SKM-1 (cell line): ENCODE results near the gene PMS1.
"Not testable (repeated sequence)": the region's sequence is repeated elsewhere in the genome, so short reads cannot be mapped to it uniquely, and the experiment has no call there.

ENCODE experiments used
- DNase-seq: peaks from one replicate; lab custom pipeline; 2025; ENCODE audit not compliant: unreplicated experiment; lab: John Stamatoyannopoulos, UW

The PMS1 gene

DNA sequence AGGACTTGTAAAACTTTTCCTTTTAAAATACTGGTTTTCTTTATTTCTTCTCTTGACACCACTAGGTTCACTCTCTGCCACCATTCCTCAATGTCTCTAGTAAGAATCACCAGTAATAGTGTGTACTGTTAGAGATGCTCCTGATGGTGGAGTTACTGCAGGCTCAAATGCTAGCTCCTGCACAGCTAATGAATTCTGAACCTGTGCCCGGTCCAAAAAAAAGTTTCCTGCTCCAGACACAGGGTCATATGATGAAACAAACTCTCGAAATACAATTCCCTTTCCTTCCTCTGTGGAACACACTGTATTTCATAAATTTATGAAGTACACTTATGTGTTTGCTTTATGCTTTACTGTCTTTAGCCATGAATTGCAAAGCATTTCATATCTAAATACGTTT is 19.2 kb downstream of the PMS1 start:
- DNase-seq, result no peak

- no peak for DNase-seq
Measured at GRCh38 chr2:189818249-189819038, 34.2 kb downstream of the PMS1 start.

DNA sequence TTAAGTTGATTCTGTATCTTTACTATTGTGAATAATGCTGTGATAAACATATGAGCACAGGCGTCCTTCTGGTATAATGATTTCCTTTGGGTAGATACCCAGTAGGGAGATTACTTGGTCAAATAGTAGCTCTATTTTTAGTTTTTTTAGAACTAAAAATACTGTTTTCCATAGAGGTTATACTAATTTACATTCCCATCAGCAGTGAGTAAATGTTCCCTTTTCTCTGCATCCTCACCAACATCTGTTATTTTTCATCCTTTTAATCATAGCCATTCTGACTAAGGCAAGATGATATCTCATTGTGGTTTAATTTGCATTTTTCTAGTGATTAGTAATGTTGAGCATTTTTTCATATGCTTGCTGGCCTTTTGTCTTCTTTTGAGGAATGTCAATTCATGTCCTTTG is 35.1 kb downstream of the PMS1 start:
- DNase-seq, result no peak

DNA sequence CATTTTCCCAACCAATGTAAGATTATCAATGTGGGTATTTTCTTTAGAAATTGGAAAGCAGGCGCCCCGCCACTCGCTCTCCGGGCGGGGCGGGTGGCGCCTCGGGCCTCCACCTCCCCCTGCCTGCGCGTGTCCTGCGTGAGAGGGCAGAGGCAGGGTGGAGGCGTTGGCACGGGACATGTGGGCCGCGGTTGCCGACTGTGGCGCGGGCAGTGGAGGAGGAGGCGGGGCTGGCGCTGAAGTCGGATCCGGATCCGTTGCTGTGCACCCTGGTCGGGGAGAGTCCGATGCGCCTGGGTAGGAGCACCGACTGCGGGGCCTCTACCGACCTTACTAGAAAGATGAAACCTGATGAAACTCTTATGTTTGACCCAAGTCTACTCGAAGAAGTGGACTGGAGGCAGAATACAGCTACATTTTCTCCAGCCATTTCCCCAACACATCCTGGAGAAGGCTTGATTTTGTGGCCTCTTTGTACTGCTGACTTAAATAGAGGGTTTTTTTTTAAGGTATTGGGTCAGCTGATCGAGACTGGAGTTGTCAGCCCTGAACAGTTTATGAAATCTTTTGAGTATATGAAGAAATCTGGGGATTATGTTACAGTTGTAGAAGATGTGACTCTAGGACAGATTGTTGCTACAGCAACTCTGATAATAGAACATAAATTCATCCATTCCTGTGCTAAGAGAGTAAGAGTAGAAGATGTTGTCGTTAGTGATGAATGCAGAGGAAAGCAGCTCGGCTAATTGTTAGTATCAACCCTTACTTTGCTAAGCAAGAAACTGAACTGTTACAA is 37.9 kb downstream of the PMS1 start:
- no peak for DNase-seq

DNA sequence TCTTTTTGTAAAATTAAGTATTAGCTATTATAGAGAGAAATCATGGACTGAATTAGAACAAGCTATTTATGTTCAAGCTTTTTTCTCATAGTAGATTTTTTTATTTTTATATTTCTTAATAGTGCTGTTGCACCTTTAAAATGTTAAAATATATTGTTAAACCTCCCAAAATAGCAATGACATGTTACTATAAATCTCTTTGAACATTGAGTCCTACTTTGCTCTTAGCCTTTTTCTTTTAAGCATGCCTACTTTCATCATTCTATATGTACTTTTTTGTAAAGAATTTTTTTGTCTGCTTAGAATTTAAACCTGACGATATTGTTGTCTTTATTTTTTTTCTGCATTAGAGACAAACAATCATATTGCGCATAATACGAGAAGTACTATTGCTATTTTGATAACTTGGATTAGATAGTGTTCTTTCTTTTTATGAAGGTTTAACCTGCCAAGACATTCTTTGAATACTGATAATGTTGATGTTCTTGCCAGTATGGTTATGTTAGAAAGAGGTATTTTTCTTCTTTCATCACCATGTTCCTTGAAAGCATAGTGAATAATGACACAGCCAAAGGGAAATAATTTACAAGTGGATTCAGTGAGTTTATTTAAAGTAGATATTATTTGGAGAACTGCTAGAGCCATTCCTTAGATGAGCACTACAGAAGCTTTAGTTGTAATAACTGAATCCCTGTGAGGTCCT is 40.6 kb downstream of the PMS1 start:
- no peak for DNase-seq

DNA sequence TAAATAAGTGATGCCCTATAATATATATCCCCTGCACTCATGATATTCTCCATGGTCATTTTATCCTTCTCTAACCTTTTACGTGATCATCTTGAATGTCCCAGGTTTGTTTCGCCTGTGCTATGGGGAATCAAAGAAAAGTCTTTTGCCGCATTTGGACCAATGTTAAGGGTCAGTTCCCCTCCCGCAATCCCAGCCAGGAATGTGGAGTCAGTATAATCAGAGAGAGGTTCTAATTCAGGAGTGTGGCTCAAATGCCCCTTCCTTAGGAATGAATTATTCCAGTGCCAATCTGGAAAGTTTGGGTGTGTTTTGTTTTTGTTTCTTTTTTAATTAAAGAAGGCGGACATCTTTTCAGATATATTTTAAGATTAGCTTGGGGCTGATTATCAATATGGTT is 41.8 kb downstream of the PMS1 start:
- no peak for DNase-seq

GRCh38 chr2:189829102-189829833 is 45.0 kb downstream of the PMS1 start:
- DNase-seq, result no peak

DNA sequence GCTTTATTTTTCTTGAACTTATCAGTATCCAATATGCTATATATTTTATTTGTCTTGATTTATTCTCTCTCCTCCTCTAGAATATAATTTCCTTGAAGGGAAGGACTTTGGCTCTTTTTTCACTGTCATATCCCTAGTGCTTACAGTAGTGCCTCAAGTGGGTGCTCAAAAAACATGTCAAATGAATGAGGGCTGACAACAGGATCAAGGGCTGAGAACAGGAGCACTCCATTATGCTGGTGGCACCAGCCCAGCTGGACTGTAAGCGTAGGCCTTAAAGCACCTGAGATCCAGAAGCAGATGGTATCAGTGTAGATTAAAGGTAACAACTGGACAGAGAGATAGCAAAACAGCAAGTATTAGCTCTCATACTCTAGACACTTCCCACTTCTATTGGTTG is 46.3 kb downstream of the PMS1 start:
- DNase-seq, result no peak

- DNase-seq, result no peak
Measured at GRCh38 chr2:189834059-189834458, 49.8 kb downstream of the PMS1 start.

- not testable (repeated sequence) for DNase-seq
Measured at GRCh38 chr2:189834642-189835041, 50.4 kb downstream of the PMS1 start.

- no peak for DNase-seq
Measured at GRCh38 chr2:189835855-189836558, 51.8 kb downstream of the PMS1 start.

DNA sequence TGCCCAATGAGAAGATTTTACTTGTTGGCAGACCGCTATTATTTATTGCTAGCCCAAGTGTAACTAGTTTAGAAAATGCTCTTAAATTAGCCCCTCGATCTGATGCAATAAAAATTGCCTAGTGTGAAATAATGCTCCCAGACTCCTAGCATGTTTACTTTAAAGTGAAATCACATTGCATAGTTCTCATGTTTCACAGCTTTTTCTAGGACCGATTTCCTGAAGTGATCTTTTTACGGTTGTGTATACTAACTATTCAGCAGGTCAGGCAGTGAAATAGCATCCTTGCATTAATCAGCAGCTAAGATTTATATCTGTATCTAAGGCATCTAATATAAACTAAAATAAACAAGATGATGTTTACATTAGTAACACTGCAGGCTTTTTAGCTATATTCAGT is 52.4 kb downstream of the PMS1 start:
- DNase-seq, result no peak

- DNase-seq, result no peak
Measured at GRCh38 chr2:189837326-189837725, 53.1 kb downstream of the PMS1 start.

GRCh38 chr2:189841019-189841418 is 56.8 kb downstream of the PMS1 start:
- DNase-seq, result no peak

GRCh38 chr2:189848276-189848675 is 64.0 kb downstream of the PMS1 start:
- DNase-seq, result no peak

DNA sequence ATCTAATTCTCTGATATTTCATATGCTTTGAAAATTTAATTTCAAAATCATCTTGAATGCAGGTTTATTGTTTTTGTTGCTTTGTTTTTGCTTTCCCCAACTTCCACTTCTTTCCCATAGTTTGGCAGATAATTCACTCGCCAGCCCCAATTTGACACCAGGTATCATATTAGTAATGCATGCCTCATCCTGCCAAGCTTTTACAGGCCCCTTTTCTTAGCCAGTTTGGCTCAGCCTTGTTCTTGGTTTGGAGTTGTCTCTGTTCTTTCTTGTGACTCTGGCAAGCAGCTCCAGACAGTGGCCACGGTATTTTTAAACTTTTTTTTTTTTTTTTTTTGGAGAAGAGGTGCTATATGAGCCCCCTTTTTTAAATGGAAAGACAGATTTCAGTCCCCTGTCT is 65.3 kb downstream of the PMS1 start:
- no peak for DNase-seq

- DNase-seq, result no peak
Measured at GRCh38 chr2:189851174-189851826, 67.0 kb downstream of the PMS1 start.

- no peak for DNase-seq
Measured at GRCh38 chr2:189854187-189854586, 69.9 kb downstream of the PMS1 start.

DNA sequence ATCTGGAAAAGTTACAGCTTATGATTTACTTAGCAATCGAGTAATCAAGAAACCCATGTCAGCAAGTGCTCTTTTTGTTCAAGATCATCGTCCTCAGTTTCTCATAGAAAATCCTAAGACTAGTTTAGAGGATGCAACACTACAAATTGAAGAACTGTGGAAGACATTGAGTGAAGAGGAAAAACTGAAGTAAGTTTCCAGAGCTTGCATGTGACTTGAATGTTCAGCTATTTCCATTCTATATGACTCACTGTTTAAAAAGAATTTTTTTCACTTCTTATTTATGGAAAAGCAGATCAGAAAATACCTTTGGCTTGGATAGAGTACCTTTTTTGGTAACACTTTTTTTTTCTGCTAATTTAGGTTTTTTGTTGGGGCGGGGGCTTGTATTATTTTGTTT is 70.7 kb downstream of the PMS1 start:
- DNase-seq, result no peak

GRCh38 chr2:189858291-189858690 is 74.0 kb downstream of the PMS1 start:
- DNase-seq, result no peak
